Activated CD8-positive, alpha-beta memory T cell treated with anti-CD3 and anti-CD28 coated beads, Interleukin-2, amount 50 U/mL, for 48 hours (primary cell): Measurements from ENCODE around the gene ZRANB2.

Experiments
- DNase-seq: peaks from one replicate; pipeline ENCODE4 v3.0.0-alpha.2; 2020

Gene ZRANB2, protein sequence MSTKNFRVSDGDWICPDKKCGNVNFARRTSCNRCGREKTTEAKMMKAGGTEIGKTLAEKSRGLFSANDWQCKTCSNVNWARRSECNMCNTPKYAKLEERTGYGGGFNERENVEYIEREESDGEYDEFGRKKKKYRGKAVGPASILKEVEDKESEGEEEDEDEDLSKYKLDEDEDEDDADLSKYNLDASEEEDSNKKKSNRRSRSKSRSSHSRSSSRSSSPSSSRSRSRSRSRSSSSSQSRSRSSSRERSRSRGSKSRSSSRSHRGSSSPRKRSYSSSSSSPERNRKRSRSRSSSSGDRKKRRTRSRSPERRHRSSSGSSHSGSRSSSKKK

GRCh38 chr1:71080739-71081696 is at the start of gene ZRANB2:
ZRANB2 (minus strand) TSS chr1:71081035; CDS start chr1:71080995, 40 bp downstream.
- peak; percentile 89 for DNase-seq

DNA sequence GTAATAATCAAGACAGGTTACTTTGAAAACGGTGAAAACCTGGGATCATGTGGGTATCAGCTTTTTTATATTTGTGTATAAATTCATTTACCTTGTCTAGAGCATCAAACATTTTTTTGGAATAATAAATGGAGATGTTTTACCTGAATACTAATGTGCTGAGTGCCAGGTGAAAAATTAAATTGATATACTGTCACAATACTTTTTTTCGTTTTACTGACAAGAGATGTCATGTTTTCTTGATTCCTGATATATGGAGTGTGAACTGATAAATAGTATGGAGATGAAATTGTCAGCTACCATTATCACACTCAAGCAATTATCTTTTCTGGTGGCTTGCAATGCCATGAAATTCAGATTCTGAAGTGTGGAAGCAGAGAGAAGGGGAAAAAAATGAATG is 47.2 kb upstream of the ZRANB2 start:
- DNase-seq, result no peak

DNA sequence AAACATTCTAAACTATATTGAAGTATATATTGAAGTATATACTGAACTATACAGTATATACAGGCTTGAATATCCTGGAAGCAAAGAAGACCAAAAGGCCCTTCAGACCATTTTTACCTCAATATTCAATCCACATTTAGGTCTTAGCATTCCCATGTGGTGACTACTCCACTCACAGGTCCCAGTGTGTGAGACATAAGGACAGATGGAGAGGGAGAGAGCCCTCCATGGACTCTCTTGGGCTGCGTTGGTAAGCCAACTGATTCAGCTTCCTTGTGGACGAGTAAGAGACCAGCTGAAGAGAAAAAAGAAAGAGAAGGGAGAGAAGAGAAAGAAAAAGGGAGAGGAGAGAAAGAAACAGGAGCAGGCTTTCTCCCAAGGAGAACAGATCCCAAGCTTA is 37.3 kb upstream of the ZRANB2 start:
- DNase-seq, result no peak

DNA sequence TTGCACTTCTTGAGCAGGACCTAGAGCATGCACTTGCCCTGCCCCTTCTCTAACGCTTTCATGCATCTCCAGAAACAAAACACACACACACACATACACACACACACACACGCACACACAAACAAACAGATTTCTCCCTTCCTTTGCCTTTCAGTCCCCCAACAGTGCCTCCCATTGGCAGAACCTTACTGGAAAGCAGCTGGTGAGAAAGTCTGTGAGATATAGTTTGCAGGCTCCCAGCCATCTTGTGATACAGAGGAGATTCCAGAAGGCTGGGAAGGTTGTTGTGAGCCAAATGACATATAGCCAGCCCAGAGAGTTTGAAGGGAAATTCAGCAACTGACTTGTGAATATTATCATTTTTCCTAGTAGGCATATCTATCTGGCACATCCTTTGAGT is 35.9 kb upstream of the ZRANB2 start:
- DNase-seq, result no peak

- no peak for DNase-seq
These were observed 26.0 kb upstream of the ZRANB2 start for GRCh38 chr1:71106658-71107322.

DNA sequence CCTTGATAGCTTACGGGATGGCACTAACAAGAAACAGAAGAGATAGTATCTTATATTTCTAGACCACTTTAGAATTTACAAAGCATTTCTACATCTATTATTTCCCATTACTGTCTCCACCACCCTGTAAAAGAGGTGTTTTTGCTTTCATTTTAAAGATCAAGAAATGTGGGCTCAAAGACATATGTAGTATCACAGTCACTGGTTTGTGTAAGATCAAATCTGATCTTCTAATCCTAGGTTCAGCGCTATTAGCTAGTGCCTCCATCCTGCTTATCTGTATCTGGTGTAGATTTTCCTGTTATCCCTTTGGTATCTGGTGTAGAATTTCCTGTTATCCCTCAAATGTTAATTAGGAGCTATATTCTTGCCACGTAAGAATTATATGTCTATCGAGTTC is 23.6 kb upstream of the ZRANB2 start:
- DNase-seq, result no peak

DNA sequence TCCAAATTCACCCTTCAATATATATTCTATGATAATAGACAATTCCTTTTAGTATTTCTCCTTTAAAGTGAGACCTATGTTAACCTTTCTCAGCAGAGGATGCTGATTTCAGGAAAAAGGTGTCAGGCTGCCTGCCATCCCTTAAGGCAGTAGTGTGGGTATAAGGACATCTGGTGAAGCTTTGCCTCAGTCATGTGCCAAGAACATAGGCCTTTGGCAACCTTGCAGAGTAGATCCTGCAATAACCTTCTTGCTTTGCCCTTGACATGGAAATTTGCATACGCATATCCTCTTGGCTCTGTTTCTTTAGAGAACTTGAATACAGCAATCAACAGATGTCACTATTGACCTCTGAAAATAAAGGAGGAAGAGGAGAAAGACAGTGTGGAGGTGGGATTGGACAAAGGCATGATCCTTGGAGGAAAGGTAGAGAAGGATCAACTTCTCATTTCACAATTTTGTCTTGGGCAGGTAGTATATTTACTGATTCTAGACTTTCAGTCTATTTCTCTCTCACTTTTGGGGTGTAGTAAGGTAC is 21.1 kb upstream of the ZRANB2 start:
- DNase-seq, result no peak

DNA sequence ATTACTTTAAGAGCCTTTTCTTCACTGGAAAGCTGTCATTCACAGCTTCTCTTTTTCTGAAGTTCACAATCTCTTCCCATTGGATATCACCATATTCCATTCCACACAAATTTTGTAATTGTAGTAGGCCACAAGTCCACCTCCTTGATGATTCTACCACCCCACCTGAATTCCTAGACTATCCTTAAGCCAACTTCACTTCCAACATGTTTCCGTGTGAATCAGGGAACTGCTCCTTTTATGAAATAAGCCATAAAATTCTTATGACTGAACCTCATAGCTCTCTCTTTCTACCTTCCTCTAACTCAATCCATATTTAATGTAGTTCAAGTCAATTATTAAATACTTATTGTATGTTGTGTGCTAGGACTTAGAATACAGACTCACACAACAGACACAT is 16.6 kb upstream of the ZRANB2 start:
- DNase-seq, result no peak

GRCh38 chr1:71094913-71095312 is 14.1 kb upstream of the ZRANB2 start:
- no peak for DNase-seq

DNA sequence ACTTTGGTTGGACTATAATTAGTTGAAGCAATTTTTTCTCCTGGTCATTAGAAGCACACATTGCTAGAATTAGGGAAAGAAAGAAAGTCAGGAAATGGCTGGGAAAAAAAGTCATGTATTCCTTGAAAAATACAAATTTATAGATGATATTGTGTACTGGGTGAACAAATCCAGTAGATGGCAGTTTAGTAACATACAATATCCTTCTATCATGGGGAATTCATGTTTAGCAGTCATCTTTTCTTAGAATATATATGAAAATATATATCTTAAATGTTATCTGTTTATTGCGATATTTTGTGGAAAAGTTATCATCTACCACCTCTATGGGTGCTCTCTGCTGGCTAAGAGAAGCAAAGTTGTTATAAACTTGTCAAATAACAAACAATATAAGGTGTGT is 13.1 kb upstream of the ZRANB2 start:
- no peak for DNase-seq

DNA sequence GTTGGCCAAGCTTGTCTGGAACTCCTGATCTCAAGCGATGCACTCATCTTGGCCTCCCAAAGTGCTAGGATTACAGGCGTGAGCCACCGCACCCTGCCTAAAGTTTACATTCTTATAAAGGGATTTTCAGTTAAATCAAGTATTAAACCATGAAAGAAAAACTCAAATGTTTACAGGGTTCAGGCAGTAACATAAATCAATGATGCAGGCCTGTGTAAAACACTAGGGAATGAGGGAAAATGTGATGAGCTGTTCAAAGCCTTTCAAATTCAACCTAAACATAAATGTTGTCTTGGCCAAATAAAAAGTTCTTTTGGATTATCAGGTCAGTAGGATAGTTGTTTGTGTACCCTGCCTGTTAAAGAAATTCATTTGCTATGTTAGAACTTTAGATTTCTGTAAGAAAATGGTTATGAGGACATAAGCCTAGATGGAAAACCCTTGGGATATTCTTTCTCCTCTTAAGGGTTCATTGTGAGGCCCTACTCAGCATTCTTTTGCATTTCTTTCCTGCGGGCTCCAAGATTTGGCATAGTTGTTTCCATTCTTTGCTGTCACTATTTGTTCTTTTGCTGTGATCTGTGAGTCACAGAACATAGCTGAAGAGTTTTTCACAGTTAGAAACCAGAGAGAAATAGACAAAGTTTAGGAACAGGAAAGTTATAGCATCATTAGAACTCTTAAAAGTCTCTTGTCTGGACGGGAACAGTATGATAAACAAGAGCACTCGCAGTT is 8.9 kb upstream of the ZRANB2 start:
- DNase-seq, result no peak

- no peak for DNase-seq
These were observed 7.9 kb upstream of the ZRANB2 start for GRCh38 chr1:71088645-71089287.

- no peak for DNase-seq
These were observed 6.9 kb upstream of the ZRANB2 start for GRCh38 chr1:71087713-71088112.

GRCh38 chr1:71087060-71087459 is 6.2 kb upstream of the ZRANB2 start:
- DNase-seq, result no peak

- DNase-seq, result no peak
These were observed 5.5 kb upstream of the ZRANB2 start for GRCh38 chr1:71086331-71086730.

DNA sequence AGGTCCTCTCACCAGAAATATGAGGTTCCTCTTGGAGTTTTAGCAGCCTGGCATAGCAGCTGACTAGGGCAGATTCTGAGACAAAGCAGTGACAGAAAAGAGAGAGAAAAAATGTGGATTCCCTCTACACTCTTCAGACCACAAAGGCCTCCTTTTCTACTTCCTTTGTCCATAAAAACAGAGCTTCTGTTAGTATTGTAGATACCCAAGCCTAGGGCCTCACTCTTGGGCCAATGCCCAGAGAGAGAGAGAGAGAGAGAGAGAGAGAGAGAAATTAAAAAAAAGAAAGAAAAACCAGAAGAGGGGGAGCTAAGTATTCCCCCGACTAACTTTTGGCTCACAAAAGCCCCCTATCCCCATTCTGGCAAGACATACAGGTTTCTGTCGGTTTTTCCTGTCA is 2.4 kb upstream of the ZRANB2 start:
- DNase-seq, result no peak

DNA sequence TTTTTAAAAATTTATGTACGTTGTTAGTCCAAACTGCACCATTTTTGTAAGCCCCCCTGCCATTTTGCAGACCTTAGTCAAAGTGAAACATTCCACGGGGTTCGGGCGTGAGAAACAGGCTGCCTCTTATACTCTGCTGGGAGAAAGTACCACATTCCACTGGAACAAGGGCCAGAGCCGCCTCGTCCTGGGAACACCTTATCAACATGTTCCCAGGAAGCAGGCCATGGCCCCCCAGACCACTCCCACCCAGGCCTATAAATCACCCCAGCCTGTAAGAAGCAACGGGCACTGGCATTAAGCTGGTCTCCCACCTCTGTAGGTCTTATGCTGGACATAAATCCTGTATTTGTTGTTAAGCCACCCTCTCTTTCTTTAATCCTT is 854 bp upstream of the ZRANB2 start:
- DNase-seq, result peak; percentile 54

DNA sequence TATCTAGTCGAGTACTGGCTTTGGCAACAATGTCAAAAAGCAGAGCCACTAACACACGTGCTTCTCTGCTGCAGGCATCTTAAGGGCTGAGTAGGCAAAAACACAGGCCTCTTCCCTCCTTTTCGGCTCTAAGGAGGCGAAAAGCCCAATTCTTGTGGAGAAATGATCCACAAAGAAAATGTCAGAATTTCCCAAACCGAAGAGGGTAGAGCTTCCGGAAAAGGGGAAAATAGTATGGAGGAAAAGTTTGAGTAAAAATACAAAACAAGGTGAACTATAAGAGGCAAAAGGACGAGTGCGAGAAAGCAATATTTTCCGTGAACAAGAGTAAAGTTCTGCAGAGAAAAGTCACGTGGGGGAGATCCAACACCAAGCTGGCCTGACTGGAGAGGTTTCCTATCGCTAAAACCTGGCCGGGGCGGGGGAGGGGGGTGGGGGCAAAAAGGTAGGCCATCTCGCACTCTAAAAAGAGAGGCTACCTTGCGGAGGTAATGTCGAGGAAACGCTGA is 551 bp downstream of the ZRANB2 start:
- DNase-seq, result no peak

- DNase-seq, result no peak
These were observed 6.2 kb downstream of the ZRANB2 start for GRCh38 chr1:71074681-71075080.

- DNase-seq, result no peak
These were observed 8.6 kb downstream of the ZRANB2 start for GRCh38 chr1:71072273-71072672.

DNA sequence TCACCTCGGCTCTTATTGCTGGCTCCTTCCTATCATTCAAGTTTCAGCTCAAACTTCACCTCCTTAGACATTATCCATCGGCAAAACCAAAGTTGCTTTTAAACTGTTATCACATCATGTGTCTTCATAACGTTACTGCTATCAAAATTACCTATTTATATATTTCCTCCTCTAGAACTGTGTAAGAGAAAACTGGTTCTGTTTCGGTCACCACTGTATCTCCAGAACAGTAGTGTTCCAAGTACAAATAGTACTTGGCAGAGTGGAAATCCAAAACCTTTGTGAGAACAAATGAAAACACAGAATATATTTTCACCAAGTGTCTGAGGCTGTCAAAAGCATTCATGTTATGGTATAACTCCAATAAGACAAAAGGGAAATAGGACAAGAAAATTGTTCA is 9.1 kb downstream of the ZRANB2 start:
- DNase-seq, result no peak
